GM19238 (cell line): ENCODE data around the gene STK11IP.

Source experiments
- DNase-seq: peaks from one replicate; pipeline ENCODE4 v3.0.0; 2011; ENCODE audit warnings: low spot score; ENCODE audit not compliant: insufficient read length

The STK11IP gene

DNA sequence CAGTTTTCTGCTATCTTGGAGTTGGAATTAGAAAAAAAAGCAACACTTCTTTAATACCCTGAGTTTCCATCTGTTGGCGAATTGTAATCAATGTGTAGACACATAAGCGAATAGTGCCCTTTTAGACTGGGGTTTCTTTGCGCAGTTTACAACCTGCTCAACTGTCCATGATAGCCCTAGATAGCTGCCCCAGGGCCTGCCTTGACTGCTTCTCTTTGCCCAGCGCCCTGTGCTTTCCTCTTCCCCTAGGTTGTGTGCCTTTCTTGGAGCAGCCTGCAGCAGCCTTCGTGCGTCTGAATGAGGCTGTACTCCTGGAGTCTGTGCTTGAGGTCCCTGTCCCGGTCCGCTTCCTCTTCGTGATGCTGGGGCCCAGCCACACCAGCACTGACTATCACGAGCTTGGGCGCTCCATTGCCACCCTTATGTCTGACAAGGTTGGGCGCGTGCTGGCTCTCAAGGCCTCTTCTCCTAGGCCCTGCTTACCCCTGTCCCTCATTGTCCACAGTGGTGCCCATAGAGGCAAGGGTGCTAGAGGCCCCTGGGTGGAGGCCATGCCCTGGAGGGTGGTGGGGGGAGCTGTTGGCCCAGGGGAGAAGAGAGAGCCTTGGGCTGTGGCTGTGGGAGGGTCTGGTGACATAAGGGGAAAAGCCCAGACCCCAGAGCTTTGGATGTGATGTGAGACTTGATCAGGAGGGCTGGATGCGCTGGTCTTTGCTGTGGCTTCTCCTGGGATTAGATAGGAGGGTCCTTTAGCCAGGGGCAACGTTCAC is 36.7 kb downstream of the STK11IP start:
- DNase-seq, result no peak

DNA sequence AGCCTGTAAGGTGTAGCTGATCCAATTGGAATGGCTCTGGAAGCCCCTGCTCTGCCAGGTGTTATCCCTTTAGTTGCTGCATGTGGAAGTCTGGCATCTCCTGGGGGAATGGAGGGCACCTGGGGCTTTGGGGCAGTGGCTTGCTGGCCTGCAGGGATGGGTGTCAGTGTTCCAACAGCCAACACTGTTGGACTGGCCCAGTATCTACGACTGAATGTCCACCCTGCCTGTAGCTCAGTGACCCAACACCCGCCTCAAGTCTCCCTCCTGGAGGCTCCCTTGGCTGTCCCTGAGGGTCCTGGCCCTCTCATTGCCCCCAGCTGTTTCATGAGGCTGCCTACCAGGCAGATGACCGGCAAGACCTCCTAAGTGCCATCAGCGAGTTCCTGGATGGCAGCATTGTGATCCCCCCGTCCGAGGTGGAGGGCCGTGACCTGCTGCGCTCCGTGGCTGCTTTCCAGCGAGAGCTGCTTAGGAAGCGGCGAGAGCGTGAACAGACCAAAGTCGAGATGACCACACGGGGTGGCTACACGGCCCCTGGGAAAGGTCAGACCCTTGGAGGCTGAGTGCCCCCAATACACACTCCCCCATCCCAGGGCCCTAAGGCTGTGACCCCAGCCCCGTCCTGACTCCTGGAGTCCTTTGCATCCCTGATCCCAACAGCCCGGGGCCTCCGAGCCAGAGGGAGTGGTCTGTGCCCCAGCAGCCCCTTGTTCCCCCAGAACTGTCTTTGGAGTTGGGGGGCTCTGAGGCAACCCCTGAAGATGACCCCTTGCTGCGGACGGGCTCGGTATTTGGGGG is 37.5 kb downstream of the STK11IP start:
- peak; percentile 0 for DNase-seq

DNA sequence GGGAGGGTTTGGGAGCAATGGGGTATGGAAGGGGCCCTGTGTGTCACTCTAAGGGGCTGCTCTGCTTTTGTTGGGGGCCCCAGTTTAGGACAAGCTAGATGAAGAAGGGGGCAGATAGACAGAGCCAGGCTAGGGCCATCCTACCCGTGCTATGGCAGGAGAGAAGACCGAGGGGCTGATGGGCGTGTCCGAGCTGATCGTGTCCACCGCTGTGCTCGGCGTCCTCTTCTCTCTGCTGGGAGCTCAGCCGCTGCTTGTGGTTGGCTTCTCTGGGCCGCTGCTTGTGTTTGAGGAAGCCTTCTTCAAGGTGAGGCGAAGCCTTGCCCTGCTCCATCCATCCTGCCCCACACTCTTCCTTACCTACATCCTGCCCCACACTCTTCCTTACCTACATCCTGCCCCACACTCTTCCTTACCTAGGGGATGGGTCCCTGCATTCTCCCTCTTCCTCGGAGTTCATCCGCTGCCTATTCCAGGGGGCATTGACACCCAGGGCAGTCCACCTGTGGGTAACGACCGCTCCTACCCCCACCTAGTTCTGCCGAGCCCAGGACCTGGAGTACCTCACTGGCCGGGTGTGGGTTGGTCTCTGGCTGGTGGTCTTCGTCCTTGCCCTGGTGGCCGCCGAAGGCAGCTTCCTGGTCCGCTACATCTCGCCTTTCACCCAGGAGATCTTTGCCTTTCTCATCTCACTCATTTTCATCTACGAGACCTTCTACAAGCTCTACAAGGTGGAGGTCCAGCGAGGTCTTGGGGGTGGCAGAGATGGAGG is 38.7 kb downstream of the STK11IP start:
- DNase-seq, result peak; percentile 1

DNA sequence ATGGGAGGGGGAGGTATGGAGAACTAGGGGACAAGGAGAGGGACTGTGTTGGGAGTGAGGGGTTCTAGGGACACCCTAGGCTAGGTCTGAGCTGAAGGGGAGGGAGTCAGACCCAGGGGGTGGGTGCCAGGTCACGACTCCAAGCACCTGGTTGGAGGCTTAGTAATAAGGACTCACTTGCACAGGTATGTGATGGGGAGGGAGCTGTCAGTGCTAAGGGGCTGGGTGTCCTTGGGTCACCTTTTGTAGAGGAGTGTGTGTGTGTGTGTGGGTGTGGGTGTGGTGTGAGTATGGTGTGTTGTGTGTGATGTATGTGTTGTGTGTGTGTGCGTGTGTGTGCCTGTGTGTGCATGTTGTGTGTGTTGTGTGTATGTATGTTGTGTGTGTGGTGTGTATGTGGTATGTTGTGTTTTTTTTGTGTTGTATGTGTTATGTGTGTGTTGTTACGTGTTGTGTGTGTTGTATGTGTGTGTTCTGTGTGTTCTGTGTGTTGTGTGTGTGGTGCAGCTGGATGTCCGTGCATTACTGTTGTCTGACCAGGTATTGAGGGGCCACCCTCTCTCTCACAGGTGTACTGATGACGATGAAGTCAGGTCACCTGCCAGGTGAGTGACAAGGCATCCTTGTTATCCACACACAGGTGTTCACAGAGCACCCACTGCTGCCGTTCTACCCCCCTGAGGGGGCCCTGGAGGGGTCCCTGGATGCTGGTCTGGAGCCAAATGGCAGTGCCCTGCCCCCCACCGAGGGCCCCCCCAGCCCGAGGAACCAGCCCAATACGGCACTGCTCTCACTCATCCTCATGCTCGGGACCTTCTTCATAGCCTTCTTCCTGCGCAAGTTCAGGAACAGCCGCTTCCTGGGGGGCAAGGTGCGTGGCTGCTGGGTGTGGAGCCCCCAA is 39.5 kb downstream of the STK11IP start:
- peak; percentile 1 for DNase-seq

DNA sequence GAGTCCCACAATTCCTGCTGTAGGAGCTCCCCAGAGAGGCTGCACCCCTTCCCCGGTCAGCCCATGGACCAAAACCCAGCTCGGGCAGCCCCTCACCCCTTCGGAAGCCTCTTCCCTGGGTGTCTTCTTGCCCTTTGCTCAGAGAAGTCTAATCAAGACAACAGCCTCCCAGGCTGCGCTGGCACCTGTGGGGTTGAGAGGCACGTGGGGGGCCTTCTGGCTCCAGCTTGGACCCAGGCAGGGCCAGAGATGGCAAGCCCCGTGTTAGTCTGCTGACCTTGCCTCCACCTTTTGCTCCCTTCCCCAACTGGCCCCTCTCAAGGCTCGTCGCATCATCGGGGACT is 40.2 kb downstream of the STK11IP start:
- DNase-seq, result peak; percentile 0

DNA sequence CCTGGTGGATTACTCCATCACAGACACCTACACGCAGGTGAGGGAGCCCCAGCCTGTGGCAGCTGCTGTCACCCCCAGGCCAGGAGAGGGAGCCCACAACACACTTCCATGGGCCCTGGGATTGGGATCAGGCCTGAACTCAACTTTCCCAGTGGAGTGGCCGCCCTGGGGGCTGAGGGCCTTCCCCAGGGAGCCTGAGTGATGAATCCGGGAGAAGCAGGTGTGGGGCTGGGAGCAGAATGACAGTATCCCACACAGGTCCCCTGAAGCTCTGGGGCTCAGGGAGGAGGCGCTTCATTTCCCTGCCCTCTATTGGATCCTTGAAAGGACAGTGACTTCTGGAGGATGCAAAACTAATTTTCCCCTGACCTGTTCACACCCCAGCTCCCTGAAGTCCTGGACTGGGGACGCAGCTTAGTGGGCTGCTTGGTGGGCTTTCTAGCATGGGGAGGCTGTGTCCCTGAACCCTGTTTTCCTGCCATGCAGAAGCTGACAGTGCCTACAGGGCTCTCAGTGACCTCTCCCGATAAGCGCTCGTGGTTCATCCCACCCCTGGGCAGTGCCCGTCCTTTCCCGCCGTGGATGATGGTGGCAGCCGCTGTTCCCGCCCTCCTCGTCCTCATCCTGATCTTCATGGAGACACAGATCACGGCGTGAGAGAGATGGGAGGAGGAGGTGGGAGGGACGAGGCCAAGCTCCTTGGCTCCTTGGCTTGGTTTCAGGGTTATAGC is 40.7 kb downstream of the STK11IP start:
- no peak for DNase-seq

DNA sequence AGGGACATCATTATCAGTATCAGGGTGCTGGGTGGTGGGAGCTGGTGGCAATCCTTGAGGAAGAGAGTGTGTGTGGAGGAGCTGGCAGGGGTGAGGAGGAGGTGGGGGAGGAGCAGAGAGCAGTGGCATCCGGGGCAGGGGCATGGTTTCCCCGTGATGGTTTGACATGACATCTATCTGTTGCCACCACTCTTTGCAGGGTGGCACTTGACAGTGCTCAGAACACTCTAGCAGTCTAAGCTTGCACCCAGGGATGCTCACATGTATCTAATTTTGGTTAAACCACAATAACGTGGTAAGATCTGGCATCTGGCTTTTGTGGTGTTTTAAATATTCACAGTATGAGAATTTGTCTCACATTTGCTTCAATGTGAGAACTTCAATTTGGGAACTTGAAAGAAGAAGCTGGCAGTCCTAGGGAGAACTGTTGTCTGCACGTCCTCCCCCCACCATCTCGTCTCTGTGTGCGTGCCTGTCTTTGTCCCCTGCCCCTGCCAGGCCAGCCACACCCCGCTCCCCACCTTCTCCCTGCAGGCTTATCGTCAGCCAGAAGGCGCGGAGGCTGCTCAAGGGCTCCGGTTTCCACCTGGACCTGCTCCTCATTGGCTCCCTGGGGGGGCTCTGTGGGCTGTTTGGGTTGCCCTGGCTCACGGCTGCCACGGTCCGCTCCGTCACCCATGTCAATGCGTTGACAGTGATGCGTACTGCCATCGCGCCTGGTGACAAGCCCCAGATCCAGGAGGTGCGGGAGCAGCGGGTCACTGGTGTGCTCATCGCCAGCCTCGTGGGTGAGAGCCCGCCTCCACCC is 41.5 kb downstream of the STK11IP start:
- no peak for DNase-seq

DNA sequence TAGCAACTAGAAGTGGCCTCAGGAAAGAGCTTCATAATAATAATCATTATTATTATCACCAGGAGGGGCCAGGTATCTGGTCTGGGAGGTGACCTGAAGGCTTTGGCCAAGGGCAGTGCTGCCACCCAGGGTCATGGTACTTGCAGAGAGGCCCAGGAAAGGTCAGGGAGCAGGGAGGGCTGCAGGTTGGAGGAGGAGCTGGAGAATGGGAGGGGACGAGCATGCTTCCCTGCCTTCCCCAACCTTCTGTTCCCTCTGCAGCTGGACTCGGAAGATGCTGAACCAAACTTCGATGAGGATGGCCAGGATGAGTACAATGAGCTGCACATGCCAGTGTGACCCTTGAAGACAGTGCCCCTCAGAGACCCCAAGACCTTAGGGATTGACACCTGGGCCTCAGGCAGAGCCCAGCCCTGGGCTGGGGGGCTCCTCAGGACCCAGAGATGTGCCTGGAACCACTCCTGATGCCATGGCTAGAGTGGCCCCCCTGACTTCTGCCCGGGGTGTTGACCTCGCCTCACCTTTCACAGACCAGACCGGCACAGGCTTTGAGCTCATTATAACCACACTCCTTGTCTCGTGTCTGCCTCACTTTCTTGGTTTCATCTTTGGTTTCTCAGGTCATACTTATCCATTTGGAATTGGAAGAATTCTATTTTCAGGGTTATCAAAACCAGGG is 43.9 kb downstream of the STK11IP start:
- DNase-seq, result no peak

DNA sequence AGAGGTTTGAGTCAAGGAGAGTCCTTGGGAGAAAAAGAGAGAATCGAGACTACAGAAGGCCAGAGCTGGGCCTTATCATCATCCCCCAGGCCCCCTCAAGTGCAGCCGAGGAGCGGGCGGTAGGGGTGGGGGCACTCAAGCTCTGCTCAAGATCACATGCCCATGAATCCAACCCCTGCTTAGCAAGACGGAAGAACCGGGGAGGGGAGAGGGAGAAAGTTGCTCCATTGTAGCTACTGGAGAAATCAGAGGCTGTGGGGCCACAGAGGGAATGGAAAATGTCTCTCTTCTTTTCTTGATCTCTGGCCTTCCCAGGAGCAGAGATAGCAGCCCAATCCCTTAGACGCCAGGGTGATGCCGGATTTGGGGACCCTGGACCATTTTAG is 44.4 kb downstream of the STK11IP start:
- no peak for DNase-seq

DNA sequence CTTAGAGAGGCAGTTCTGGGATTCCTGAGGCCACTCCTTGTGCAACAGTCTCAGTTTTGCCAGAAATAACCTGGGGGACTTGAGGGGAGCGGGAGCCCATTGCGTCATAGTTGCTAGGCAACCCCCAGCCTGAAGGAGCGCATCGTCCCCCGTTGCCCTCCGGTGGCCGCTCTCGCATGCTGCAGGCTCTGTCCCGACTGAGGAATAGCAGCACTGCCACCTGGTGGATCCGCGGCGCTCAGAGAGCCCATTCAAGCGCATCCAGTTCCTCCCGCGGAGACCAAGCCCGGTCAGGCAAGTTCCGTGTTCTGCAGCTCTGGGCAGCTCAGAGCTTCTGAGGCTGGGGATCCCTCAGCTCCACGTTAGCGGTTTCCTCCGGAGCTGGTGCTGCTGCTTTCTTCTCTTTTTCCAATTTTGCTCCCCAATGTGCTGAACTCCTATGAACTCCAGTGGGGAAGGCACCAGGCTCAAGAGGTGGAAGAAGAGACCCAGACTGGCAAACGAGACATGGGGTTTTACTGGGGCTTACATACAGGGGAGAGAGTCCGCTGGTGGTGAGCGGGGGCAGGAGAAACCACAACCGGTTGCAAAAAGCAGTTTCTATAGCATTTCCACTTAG is 44.9 kb downstream of the STK11IP start:
- DNase-seq, result peak; percentile 94

DNA sequence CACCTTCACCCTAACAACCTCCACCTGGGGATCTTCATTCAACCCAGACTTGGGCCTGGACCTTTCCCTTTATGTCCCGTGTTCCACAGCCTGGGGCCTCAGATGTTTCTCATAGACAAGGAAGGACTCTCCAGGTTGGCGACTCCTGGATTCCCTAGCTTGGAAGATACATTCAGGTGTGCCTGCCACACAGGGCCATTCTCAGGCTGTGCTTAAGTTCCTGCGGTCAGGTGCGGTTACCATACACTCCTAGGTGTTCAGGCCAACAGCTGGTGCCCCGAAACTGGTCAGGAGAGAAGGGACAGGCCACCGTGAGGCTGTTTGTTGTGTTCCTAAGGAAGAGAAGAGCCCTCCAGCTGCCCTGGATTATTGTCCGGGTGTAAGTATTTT is 45.4 kb downstream of the STK11IP start:
- no peak for DNase-seq

DNA sequence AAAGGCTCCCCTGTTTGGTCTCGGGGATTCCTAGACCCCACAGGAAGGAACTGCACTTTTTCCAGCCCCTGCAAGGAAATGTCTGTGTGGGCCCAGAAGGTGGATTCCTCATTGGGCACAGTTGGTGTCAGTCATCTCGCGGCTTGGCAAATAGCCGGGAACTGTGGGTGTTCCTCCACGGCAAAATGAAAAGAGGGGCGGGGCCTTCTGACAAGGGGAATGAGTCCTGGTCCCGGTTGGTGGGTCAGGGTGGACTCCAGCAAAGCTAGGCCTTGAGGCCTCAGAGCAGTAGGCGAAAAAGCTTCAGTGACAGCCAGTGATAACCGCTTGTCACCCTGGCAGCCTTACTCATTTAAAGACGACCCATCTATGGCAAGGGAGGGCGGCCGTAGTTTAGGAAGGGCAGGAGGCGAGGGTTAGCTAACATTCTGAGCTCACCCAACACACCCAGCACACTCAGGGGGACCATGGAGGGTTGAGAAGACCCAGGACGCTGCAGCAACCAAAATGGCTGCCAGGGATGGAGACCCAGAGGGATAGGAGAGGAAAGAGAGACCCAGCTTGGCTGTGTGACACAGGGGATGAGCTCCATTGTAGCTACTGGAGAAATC is 46.2 kb downstream of the STK11IP start:
- no peak for DNase-seq

DNA sequence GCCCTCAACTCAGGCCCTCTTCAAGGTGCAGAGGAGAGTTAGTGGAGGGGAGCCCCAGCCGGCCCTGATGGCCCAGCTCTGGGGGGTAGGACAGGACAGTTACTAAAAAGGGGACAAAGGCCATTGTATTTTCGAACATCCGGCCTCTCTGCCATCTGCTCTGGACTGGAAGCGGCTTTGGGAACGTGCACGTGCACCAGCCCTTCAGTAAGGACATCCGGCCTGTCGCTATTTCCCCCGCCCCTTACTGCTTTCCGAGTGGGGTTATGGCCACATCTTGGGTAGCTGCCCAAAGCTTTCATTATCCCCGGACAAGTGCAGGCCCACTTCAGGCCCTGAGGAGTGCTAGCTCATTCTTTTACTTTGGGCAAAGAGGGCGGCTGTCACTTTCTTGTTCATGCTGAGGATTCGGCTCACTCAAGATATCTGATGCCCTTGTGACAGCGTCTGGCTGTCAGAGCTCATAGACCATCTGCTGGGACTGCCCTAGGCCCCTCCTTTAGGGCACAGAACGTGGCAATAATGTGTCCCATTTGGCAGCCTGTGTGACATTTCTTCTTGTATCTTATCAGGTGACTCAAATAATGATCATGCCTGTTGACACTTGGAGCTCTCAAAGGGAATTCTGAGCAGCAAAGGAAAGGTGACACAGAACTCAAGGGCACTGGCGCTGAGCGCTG is 47.3 kb downstream of the STK11IP start:
- no peak for DNase-seq

DNA sequence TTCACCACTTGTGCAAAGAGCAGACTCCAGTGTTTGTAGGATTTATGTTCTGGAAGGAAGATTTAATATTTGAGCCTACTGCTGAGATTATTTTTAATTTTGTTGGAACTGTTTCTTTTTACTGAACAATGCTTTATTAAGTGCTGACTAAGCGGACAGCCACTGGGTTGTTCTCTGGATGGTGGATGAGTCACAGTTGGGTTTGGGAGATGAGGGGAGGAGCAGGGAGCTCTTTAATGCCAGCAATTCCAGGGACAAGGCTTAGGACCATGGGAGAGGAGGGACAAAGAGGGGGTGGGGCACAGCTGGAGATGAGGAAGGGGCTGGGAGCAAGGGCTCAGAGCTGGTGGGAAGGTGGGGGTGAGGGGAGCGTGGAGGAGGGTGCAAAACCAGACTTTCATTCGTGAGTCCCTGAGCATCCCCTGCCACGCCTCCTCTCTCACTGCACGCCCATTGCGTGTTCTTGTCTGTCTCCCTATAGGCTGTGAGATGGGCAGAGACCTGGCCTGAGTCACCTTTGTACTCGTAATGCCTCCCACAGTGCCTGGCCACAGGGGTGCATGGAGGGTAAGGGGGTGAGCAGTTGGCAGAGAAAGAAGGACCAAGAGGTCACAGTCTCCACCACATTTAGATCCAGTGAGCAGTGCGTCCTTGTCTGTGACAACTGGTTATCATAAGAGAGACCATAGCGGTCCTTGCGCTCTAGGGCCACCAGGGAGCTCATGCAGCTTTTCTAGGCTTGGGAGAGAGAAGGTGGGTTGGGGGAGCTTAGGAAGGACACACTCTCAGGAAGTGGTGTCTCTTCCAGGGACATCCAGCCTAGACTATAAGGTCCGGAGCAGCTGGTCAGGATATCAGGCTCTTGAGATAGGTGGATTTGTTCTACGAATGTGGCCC is 48.2 kb downstream of the STK11IP start:
- no peak for DNase-seq

DNA sequence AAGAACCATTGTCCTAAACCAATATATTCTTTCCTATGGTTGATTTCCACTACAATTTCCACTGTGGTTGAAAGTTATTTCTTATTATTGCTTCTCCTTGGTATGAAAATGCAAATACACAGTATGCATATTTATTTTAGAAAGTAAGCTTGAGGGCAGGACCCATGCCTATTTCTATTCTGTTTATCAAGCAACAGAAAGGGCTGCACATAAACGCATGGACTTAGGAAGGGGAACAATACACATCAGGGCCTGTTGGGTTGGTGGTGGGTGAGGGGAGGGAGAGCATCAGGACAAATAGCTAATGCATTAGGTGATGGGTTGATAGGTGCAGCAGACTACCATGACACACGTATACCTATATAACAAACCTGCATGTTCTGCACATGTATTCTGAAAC is 50.5 kb downstream of the STK11IP start:
- no peak for DNase-seq

DNA sequence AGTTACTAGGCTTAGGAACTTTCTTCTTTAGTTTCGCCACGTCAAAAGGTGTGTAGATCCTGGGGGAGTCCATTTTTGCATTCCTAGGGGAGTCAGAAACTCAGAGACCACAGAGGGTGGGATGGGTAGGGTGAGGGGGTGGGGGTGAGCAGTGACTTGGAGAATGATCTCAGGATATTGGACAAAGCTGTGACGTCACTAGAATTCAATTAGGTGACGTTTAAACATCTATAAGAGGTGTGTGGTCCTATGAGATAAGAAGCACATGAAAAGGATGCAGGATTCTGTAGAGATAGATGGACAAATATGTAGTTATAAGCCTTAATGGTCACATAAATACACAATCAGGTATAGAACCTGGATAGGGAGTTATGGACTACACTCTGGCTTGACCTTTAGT is 51.3 kb downstream of the STK11IP start:
- DNase-seq, result no peak
